ENCODE measurements around the gene ATP6V1B1.

ATP6V1B1 gene

GRCh38 chr2:70991742-70992141, 56.0 kb downstream of the ATP6V1B1 start:
- Histone ChIP-seq H3K27ac (ENCODE audit: low read depth, low read length, poor library complexity, severe bottlenecking) (no peak overlapping the region), H3K27me3 (ENCODE audit: insufficient read depth, low read length) (no peaks in the 10 kb centered on the region), H3F3A (ENCODE audit: insufficient read depth, low read length) (no peaks in the 10 kb centered on the region), H3K9ac (ENCODE audit: low read length) (no peak overlapping the region), H3K4me1 (ENCODE audit: insufficient read depth, low read length, severe bottlenecking) (peaks cover 25% of the 10 kb centered on the region), H3K79me2 (ENCODE audit: insufficient read depth, low read length) (peaks cover 9% of the 10 kb centered on the region), H2AFZ (ENCODE audit: low read length) (no peak overlapping the region), H3K9me2 (ENCODE audit: low read depth, low read length) (no peaks in the 10 kb centered on the region), H3K4me3 (ENCODE audit: low read depth, low read length, poor library complexity, severe bottlenecking) (no peak overlapping the region), H3K4me2 (ENCODE audit: low read length) (no peak overlapping the region), H3K9me3 (ENCODE audit: low read length) (no peaks in the 10 kb centered on the region), H4K20me1 (ENCODE audit: insufficient read depth, low read length) (no peaks in the 10 kb centered on the region), H3K36me3 (ENCODE audit: insufficient read depth, low read length) (peaks cover 54% of the 10 kb centered on the region)
- TF ChIP-seq EZH2 (IDR thresholded peaks at IDR 0.05; ENCODE audit: borderline replicate concordance, low read length) (no peak), CTCF (IDR thresholded peaks at IDR 0.05; ENCODE audit: low read length) (no peak)

- Histone ChIP-seq H3K9ac (ENCODE audit: low read length) (peak overlapping the region; percentile 98), H4K20me1 (ENCODE audit: insufficient read depth, low read length) (no peaks in the 10 kb centered on the region), H3K4me3 (ENCODE audit: low read depth, low read length, poor library complexity, severe bottlenecking) (peak overlapping the region; percentile 100), H2AFZ (ENCODE audit: low read length) (no peak overlapping the region), H3K36me3 (ENCODE audit: insufficient read depth, low read length) (peaks cover 39% of the 10 kb centered on the region), H3K4me2 (ENCODE audit: low read length) (peak overlapping the region; percentile 100), H3K27ac (ENCODE audit: low read depth, low read length, poor library complexity, severe bottlenecking) (no peak overlapping the region), H3K27me3 (ENCODE audit: insufficient read depth, low read length) (no peaks in the 10 kb centered on the region), H3K79me2 (ENCODE audit: insufficient read depth, low read length) (peaks cover 9% of the 10 kb centered on the region), H3K4me1 (ENCODE audit: insufficient read depth, low read length, severe bottlenecking) (peaks cover 25% of the 10 kb centered on the region), H3F3A (ENCODE audit: insufficient read depth, low read length) (no peaks in the 10 kb centered on the region), H3K9me2 (ENCODE audit: low read depth, low read length) (no peaks in the 10 kb centered on the region), H3K9me3 (ENCODE audit: low read length) (no peaks in the 10 kb centered on the region)
- TF ChIP-seq CTCF (IDR thresholded peaks at IDR 0.05; ENCODE audit: low read length) (no peak), EZH2 (IDR thresholded peaks at IDR 0.05; ENCODE audit: borderline replicate concordance, low read length) (no peak)
Observed at GRCh38 chr2:70992945-70993853, 57.5 kb downstream of the ATP6V1B1 start.

GRCh38 chr2:70994009-70994698, 58.5 kb downstream of the ATP6V1B1 start:
- peaks cover 9% of the 10 kb centered on the region for H3K79me2 ChIP-seq (ENCODE audit: insufficient read depth, low read length)
- no peak overlapping the region for H3K27ac ChIP-seq (ENCODE audit: low read depth, low read length, poor library complexity, severe bottlenecking)
- H3K9ac ChIP-seq (ENCODE audit: low read length): peak overlapping the region; percentile 98
- no peak overlapping the region for H2AFZ ChIP-seq (ENCODE audit: low read length)
- H3K4me2 ChIP-seq (ENCODE audit: low read length): peak overlapping the region; percentile 100
- H4K20me1 ChIP-seq (ENCODE audit: insufficient read depth, low read length): no peaks in the 10 kb centered on the region
- no peaks in the 10 kb centered on the region for H3K9me2 ChIP-seq (ENCODE audit: low read depth, low read length)
- peaks cover 29% of the 10 kb centered on the region for H3K36me3 ChIP-seq (ENCODE audit: insufficient read depth, low read length)
- H3K9me3 ChIP-seq (ENCODE audit: low read length): no peaks in the 10 kb centered on the region
- TF ChIP-seq CTCF (IDR thresholded peaks at IDR 0.05; ENCODE audit: low read length) (no peak), EZH2 (IDR thresholded peaks at IDR 0.05; ENCODE audit: borderline replicate concordance, low read length) (no peak)
- H3K27me3 ChIP-seq (ENCODE audit: insufficient read depth, low read length): no peaks in the 10 kb centered on the region
- H3K4me3 ChIP-seq (ENCODE audit: low read depth, low read length, poor library complexity, severe bottlenecking): peak overlapping the region; percentile 100
- H3K4me1 ChIP-seq (ENCODE audit: insufficient read depth, low read length, severe bottlenecking): peaks cover 25% of the 10 kb centered on the region
- H3F3A ChIP-seq (ENCODE audit: insufficient read depth, low read length): no peaks in the 10 kb centered on the region

All from OCI-LY1 (cell line).